ENCODE measurements around the gene PCGF1.

- TF ChIP-seq CTCF (IDR thresholded peaks at IDR 0.05; ENCODE audit: low read length) (no peak), EZH2 (IDR thresholded peaks at IDR 0.05; ENCODE audit: borderline replicate concordance, low read length) (no peak)
Observed at GRCh38 chr2:74489906-74490305, 17.6 kb downstream of the PCGF1 start.
